Neutrophil (primary cell): Measurements from ENCODE around the gene APOL3.
"Not testable (repeated sequence)": the region's sequence is repeated elsewhere in the genome, so short reads cannot be mapped to it uniquely, and the experiment has no call there.

Source experiments
- H3K27ac ChIP-seq: fragments of 200-600 bp; sonication (generic); 2 replicates; pipeline ENCODE4 v1.5.1; 2016; ENCODE audit warnings: mild to moderate bottlenecking, moderate library complexity
- H3K27me3 ChIP-seq: fragments of 200-600 bp; sonication (generic); 2 replicates; pipeline ENCODE4 v1.6.0; 2016; ENCODE audit warnings: mild to moderate bottlenecking
- H3K36me3 ChIP-seq: fragments of 200-600 bp; sonication (generic); 2 replicates; pipeline ENCODE4 v1.5.1; 2017
- H3K4me1 ChIP-seq, 2 experiments: fragments of 200-600 bp in 1 of 2; sonication (generic) in 1 of 2; 1 replicate in 1 of 2; 2 replicates in 1 of 2; pipeline versions ENCODE4 v1.5.1 to v1.6.1; 2013 to 2016; ENCODE audit warnings: low read depth in 1 of 2, low read length in 1 of 2, mild to moderate bottlenecking in 1 of 2, moderate library complexity in 1 of 2; ENCODE audit not compliant: control insufficient read depth in 1 of 2, insufficient read depth in 1 of 2
- H3K4me3 ChIP-seq, 2 experiments: fragments of 200-600 bp in 1 of 2; sonication (generic) in 1 of 2; 1 replicate in 1 of 2; 2 replicates in 1 of 2; pipeline ENCODE4 v1.5.1; 2013 to 2016; ENCODE audit warnings: low read depth in 1 of 2, low read length in 1 of 2, mild to moderate bottlenecking in 1 of 2, moderate library complexity in 1 of 2
- H3K9me3 ChIP-seq: fragments of 200-600 bp; sonication (generic); 2 replicates; pipeline ENCODE4 v1.5.1; 2016
- CTCF ChIP-seq: fragments of 200-600 bp; sonication (generic); IDR thresholded peaks from 2 replicates; pipeline ENCODE4 v1.5.1; 2016; ENCODE audit warnings: antibody characterized with exemption

The APOL3 gene

GRCh38 chr22:36194385-36194784 lies 33.8 kb upstream of the APOL3 start:
- Histone ChIP-seq H3K9me3 (no peaks in the 10 kb centered on the region), H3K27me3 (peaks cover 30% of the 10 kb centered on the region), H3K36me3 (no peaks in the 10 kb centered on the region), H3K27ac (no peak overlapping the region), H3K4me3 (no peak overlapping the region), H3K4me1 (no peaks in the 10 kb centered on the region)
- no peak for TF ChIP-seq CTCF

- Histone ChIP-seq H3K27ac (no peak overlapping the region), H3K27me3 (peaks cover 27% of the 10 kb centered on the region), H3K4me1 (no peaks in the 10 kb centered on the region), H3K9me3 (no peaks in the 10 kb centered on the region), H3K36me3 (no peaks in the 10 kb centered on the region), H3K4me3 (no peak overlapping the region)
- no peak for TF ChIP-seq CTCF
Measured at GRCh38 chr22:36193577-36193976, 33.0 kb upstream of the APOL3 start.

- Histone ChIP-seq H3K36me3 (no peaks in the 10 kb centered on the region), H3K4me1 (no peaks in the 10 kb centered on the region), H3K9me3 (no peaks in the 10 kb centered on the region), H3K4me3 (no peak overlapping the region), H3K27ac (no peak overlapping the region), H3K27me3 (peaks cover 23% of the 10 kb centered on the region)
- TF ChIP-seq CTCF = no peak
Measured at GRCh38 chr22:36193171-36193570, 32.6 kb upstream of the APOL3 start.

- Histone ChIP-seq H3K9me3 (no peaks in the 10 kb centered on the region), H3K27ac (no peak overlapping the region), H3K4me3 (no peak overlapping the region), H3K36me3 (no peaks in the 10 kb centered on the region), H3K4me1 (no peaks in the 10 kb centered on the region), H3K27me3 (peaks cover 17% of the 10 kb centered on the region)
- no peak for TF ChIP-seq CTCF
Measured at GRCh38 chr22:36192542-36192941, 32.0 kb upstream of the APOL3 start.

- H3K36me3 ChIP-seq = no peaks in the 10 kb centered on the region
- peaks cover 6% of the 10 kb centered on the region for H3K27me3 ChIP-seq
- TF ChIP-seq CTCF = no peak
- no peaks in the 10 kb centered on the region for H3K9me3 ChIP-seq
- no peak overlapping the region for H3K4me3 ChIP-seq
- no peak overlapping the region for H3K27ac ChIP-seq
- no peaks in the 10 kb centered on the region for H3K4me1 ChIP-seq
Measured at GRCh38 chr22:36191106-36191836, 30.7 kb upstream of the APOL3 start.

- not testable (repeated sequence) for H3K4me1 ChIP-seq, H3K36me3 ChIP-seq, H3K4me3 ChIP-seq, H3K9me3 ChIP-seq, H3K27me3 ChIP-seq, H3K27ac ChIP-seq
Measured at GRCh38 chr22:36187862-36188261, 27.3 kb upstream of the APOL3 start.
